ENCODE data around the gene INPP4A. TPM values are rescaled to one million over a fixed set of nuclear protein-coding genes. Genes with fewer than 3 reads are reported as not detected.

Gene INPP4A
- polyA plus RNA-seq, 1 donor from 2014 or later, result 51.4 TPM

DNA sequence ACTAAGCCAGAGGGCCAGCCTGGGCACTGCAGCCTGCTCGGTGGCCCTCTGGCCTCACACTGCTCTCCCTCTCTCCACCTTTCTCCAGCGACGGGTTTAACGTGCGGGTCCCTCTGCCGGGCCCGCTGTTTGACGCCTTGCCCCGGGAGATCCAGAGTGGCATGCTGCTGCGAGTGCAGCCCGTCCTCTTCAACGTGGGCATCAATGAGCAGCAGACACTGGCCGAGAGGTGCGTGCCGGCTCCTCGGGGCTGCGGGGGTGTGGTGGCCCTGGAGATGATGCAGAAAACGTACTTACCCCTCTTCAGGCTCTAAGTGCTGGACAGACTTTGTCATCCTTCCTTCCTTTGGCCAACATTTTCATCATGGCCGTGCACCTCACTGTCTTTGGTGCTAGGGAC, 121.3 kb downstream of the INPP4A start:
- Histone ChIP-seq H3K9ac (ENCODE audit: low read length) (no peak overlapping the region), H2AFZ (ENCODE audit: low read depth, low read length) (no peak overlapping the region), H3F3A (ENCODE audit: insufficient read depth, low read length, poor library complexity, severe bottlenecking) (no peaks in the 10 kb centered on the region), H4K20me1 (ENCODE audit: insufficient read depth) (no peaks in the 10 kb centered on the region), H3K9me3 (ENCODE audit: low read length) (no peaks in the 10 kb centered on the region), H3K27me3 (ENCODE audit: insufficient read depth, low read depth, low read length) (no peaks in the 10 kb centered on the region), H3K4me3 (ENCODE audit: low read length) (no peak overlapping the region), H3K79me2 (replicated peaks; ENCODE audit: insufficient read depth, low read length) (no peaks in the 10 kb centered on the region), H3K4me2 (ENCODE audit: low read length) (no peak overlapping the region), H3K9me2 (ENCODE audit: insufficient read depth, low read length) (no peaks in the 10 kb centered on the region), H3K36me3 (ENCODE audit: insufficient read depth, low read length) (peaks cover 4% of the 10 kb centered on the region), H3K27ac (ENCODE audit: low read length) (no peak overlapping the region)
- TF ChIP-seq SMC3 (conservative IDR thresholded peaks at IDR 0.05; ENCODE audit: poor library complexity) (no peak), CTCF (IDR thresholded peaks at IDR 0.05; ENCODE audit: poor library complexity, severe bottlenecking) (no peak), MXI1 (conservative IDR thresholded peaks at IDR 0.05; ENCODE audit: poor library complexity, severe bottlenecking) (no peak), EP300 (conservative IDR thresholded peaks at IDR 0.05; ENCODE audit: poor library complexity, severe bottlenecking) (no peak), POLR2AphosphoS5 (IDR thresholded peaks at IDR 0.05) (no peak), RAD21 (conservative IDR thresholded peaks at IDR 0.05) (no peak), TAF1 (IDR thresholded peaks at IDR 0.05; ENCODE audit: low read depth) (no peak), EZH2 (IDR thresholded peaks at IDR 0.05; ENCODE audit: borderline replicate concordance, insufficient read depth, low read length, poor library complexity, severe bottlenecking) (no peak), REST (IDR thresholded peaks at IDR 0.05; ENCODE audit: borderline replicate concordance) (no peak)

DNA sequence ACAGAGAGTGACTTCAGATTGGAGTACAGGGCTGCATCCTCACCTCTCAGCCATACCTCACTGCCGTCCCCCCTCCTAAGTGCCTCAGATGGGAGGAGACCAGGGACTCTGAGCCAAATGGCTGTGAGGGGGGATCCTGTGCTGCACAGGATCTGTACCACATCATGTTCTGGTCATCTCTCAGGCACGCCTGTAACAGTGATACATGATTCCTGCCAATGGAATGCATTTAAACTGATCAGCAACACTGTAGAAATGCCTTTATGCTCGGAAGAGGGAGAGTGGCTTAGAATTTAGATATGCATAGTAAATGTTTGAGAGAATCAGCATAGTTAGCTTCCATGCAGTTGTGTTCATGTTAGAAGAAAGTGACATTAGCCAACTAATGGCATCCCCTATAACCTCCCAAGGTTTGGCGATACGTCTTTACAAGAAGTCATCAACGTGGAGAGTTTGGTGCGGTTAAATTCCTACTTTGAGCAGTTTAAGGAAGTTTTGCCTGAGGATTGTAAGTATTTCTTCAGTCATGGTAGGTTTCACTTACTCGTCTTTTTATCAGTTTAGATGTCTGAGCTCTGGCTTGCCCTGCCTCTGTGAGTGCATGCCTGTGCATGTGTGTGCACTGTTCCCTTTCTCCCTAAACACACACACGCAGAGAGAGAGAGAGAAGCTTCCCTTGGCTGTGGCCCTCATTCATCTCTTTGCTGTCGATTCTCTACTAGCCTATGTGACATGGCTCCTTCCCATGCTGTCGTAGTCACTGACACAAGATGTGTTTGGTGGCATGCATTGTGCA, 123.7 kb downstream of the INPP4A start:
- H3K4me3 ChIP-seq (ENCODE audit: low read length), result no peak overlapping the region
- no peaks in the 10 kb centered on the region for H3K79me2 ChIP-seq (replicated peaks; ENCODE audit: insufficient read depth, low read length)
- H2AFZ ChIP-seq (ENCODE audit: low read depth, low read length), result no peak overlapping the region
- no peak overlapping the region for H3K9ac ChIP-seq (ENCODE audit: low read length)
- H3K9me2 ChIP-seq (ENCODE audit: insufficient read depth, low read length), result no peaks in the 10 kb centered on the region
- H3K27me3 ChIP-seq (ENCODE audit: insufficient read depth, low read depth, low read length), result no peaks in the 10 kb centered on the region
- H3K9me3 ChIP-seq (ENCODE audit: low read length), result no peaks in the 10 kb centered on the region
- no peak overlapping the region for H3K4me2 ChIP-seq (ENCODE audit: low read length)
- TF ChIP-seq TAF1 (IDR thresholded peaks at IDR 0.05; ENCODE audit: low read depth) (no peak), POLR2AphosphoS5 (IDR thresholded peaks at IDR 0.05) (no peak), REST (IDR thresholded peaks at IDR 0.05; ENCODE audit: borderline replicate concordance) (no peak), EP300 (conservative IDR thresholded peaks at IDR 0.05; ENCODE audit: poor library complexity, severe bottlenecking) (no peak), EZH2 (IDR thresholded peaks at IDR 0.05; ENCODE audit: borderline replicate concordance, insufficient read depth, low read length, poor library complexity, severe bottlenecking) (no peak), CTCF (IDR thresholded peaks at IDR 0.05; ENCODE audit: poor library complexity, severe bottlenecking) (no peak), RAD21 (conservative IDR thresholded peaks at IDR 0.05) (no peak), SMC3 (conservative IDR thresholded peaks at IDR 0.05; ENCODE audit: poor library complexity) (no peak), MXI1 (conservative IDR thresholded peaks at IDR 0.05; ENCODE audit: poor library complexity, severe bottlenecking) (no peak)
- peaks cover 4% of the 10 kb centered on the region for H3K36me3 ChIP-seq (ENCODE audit: insufficient read depth, low read length)
- no peaks in the 10 kb centered on the region for H3F3A ChIP-seq (ENCODE audit: insufficient read depth, low read length, poor library complexity, severe bottlenecking)
- H4K20me1 ChIP-seq (ENCODE audit: insufficient read depth), result no peaks in the 10 kb centered on the region
- H3K27ac ChIP-seq (ENCODE audit: low read length), result no peak overlapping the region
